GM10266 (cell line): ENCODE results near the gene PLA2G12A.

Experiments
- DNase-seq: peaks from one replicate; pipeline ENCODE4 v3.0.0; 2012; ENCODE audit errors: extremely low spot score
- TF ChIP-seq, protein P1 (sequence below): IDR thresholded peaks from 2 replicates; pipeline ENCODE4 v1.5.1; 2012; ENCODE audit warnings: mild to moderate bottlenecking, low read depth; ENCODE audit not compliant: control insufficient read depth, insufficient read depth; ENCODE audit errors: missing control alignments

The PLA2G12A gene

DNA sequence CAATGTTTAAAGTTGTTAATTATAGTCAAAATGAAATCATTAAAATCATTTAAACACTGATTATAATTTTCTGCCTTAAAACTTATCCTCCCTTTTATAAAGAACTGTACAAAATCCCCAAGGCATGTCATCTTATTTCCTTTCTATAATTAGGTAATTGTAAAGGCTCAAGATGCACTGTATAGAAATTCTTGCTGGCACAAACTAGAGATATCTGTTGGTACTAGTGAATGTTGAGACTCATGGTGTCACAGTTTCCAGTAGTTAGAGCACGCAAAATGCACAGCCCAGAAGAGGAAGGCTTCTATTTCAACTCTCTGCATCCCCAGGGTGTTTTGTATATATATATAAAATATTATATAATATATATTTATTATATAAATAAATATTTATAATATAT lies 22.7 kb upstream of the PLA2G12A start:
- DNase-seq, result no peak
- TF ChIP-seq, protein P1, sequence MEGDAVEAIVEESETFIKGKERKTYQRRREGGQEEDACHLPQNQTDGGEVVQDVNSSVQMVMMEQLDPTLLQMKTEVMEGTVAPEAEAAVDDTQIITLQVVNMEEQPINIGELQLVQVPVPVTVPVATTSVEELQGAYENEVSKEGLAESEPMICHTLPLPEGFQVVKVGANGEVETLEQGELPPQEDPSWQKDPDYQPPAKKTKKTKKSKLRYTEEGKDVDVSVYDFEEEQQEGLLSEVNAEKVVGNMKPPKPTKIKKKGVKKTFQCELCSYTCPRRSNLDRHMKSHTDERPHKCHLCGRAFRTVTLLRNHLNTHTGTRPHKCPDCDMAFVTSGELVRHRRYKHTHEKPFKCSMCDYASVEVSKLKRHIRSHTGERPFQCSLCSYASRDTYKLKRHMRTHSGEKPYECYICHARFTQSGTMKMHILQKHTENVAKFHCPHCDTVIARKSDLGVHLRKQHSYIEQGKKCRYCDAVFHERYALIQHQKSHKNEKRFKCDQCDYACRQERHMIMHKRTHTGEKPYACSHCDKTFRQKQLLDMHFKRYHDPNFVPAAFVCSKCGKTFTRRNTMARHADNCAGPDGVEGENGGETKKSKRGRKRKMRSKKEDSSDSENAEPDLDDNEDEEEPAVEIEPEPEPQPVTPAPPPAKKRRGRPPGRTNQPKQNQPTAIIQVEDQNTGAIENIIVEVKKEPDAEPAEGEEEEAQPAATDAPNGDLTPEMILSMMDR, result no peak

DNA sequence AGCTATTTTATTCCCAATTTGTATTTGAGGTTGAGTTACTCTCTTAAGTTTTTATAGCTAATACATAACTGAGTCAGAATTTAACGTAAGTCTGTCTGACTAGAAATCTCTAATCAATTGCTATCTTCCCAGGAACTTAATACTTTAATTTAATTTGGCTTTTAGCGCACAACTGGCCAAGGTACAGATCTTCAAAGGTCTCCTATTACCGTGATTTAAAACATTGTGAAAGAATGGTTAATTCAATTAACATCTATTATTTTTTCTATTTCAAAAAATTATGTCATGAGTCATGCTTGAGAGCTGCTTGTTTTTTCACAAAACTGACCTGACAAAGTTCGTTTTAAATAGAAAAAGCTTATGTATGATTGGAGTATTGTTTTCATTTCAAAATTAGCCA lies 22.0 kb upstream of the PLA2G12A start:
- TF ChIP-seq, protein P1, result no peak

DNA sequence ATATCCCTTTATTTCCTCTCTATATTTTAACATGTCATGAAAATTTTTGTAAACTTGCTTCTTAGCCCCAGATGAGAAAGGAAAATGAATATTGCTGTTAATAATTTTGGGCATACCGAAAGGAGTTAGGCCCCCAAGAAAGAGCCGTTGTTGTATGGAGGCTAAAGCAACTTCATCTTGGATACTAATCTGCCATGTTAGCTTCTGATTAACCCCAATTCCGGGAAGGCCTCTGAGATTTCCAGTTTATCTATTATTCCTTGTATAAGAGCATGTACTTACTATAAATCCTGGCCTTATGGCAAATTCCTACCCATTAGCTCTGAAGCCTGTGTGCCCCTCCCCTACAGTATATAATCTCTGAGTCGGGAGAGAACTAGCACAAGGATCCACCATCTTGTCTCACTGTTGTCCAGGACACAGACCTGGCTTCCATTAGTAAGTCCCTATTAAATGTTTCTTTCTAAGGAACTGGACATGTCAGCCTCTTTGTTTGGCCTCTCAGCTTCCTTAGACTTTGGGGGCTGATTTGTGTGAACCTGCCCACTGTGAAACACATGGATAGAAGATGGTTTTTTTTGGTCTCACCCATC lies 20.9 kb upstream of the PLA2G12A start:
- no peak for DNase-seq
- TF ChIP-seq, protein P1, result no peak

More for the DNA sequence above, 22.0 kb upstream of the PLA2G12A start:
- no peak for DNase-seq

DNA sequence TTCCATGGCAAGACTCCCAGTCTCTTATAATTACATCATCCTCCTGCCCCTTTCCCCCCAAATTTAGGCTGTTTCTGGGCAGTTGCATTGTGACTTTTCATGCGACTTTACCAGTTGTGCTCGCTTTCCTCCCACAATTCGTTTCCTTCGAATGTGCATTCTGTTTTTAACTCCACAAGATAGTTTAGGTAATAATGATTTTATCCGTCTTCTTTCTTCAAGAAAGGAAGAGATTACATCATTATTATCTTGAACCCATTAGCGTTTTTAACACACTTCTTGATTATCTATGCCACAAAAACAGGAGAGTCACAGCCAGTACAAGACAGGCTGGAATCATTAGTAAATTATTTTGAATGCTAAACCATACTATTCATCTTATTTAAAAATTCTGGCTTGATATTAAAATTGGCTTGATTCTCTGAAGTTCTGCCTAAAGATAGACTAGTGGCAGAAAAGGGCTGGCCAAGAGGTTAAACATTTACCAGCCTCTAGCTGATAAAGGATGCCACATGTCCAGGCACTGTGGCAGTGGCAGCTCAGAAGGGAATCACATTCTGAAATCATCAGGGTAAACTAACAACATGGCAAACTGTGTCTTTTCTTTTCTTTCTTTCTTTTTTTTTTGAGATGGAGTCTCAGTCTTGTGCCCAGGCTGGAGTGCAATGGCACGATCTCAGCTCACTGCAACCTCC lies 19.7 kb upstream of the PLA2G12A start:
- no peak for DNase-seq

DNA sequence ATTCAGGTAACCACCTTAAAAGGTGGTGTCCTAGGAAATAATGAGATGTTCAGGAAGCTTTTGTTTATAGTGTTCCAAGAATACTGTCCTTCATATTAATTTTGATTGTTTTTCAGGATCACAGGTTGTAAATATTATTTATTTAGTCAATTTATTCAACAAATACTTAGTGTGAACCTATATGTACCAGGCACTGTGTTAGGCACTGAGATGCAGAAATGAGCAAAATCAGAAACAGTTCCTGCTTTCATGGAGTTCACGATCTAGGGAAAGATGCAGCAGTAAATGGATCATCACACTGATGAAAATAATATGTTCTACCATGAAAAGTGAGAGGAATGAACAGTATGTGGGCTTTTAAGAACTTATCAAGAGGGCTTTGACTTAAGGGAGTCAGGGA lies 18.2 kb upstream of the PLA2G12A start:
- TF ChIP-seq, protein P1, result no peak
- no peak for DNase-seq

More for the DNA sequence above, 19.7 kb upstream of the PLA2G12A start:
- TF ChIP-seq, protein P1, result no peak

DNA sequence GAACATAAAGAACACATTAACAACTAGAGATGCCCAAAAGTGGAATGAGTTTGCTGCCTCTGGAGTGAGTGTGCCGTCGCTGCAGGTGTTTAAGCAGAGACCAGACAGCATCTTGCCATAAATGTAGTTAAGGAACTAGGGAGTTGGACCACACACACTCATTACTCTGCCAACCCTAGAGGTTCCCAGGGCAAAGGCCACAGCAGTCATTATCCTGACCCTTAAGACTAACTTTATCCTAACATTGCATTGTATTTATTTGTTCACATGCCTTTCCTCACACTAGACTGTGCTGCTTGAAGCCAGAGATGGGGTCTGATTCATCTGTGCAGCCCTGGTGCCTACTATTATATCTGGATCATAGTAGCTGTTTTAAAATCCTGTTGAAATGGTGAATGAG lies 16.9 kb upstream of the PLA2G12A start:
- TF ChIP-seq, protein P1, result no peak

DNA sequence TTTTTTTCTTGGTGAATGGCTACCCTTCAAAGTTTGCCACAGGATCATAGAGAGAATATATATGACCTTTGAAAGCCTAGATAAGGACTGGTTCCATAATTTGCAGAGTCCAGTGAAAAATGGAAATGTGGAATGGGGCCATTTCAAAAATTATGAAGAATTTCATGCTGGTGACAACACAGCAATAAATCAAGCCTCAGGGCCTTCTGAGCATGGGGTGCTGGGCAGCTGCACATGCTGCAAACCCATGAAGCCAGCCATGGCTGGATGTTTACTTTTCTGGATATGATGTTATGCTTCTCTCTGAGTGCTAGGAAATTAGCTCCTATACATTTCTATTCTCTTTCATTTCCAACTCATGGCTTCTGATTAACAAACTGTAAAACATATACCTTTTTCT lies 16.0 kb upstream of the PLA2G12A start:
- TF ChIP-seq, protein P1, result no peak
- no peak for DNase-seq

More for the DNA sequence above, 16.9 kb upstream of the PLA2G12A start:
- DNase-seq, result no peak
